ENCODE data around the gene DYNLT2. TPM values are rescaled to one million over a fixed set of nuclear protein-coding genes. Genes with fewer than 3 reads are reported as not detected.

Gene DYNLT2
- total and polyA plus RNA-seq, 2 of the 13 experiments (the other 11 are each of a cell fraction or from before 2014, with no cell fraction given): 2.1 to 4.3 TPM

- no peak for TF ChIP-seq ZUFSP (CRISPR knock-in tag; IDR thresholded peaks at IDR 0.05; ENCODE audit: borderline replicate concordance)
- TF ChIP-seq ZNF512B (CRISPR knock-in tag; IDR thresholded peaks at IDR 0.05; ENCODE audit: borderline replicate concordance): 0 out of 2 replicates have a peak, but pooled peaks have one; percentile 23
- TF ChIP-seq THAP7 (CRISPR knock-in tag; IDR thresholded peaks at IDR 0.05): peak; percentile 95
- TF ChIP-seq DNMT1 (CRISPR knock-in tag; IDR thresholded peaks at IDR 0.05): peak; percentile 97
- peak; percentile 96 for TF ChIP-seq ZNF883 (CRISPR knock-in tag; IDR thresholded peaks at IDR 0.05; ENCODE audit: not compliant biosample characterization)
- TF ChIP-seq ARNTL (CRISPR knock-in tag; IDR thresholded peaks at IDR 0.05): peak; percentile 81
- TF ChIP-seq KDM3A (CRISPR knock-in tag; IDR thresholded peaks at IDR 0.05; ENCODE audit: low read depth): peak; percentile 98
- peak; percentile 97 for TF ChIP-seq ZNF407 (CRISPR knock-in tag; IDR thresholded peaks at IDR 0.05; ENCODE audit: not compliant biosample characterization)
- TF ChIP-seq RAD21 (CRISPR knock-in tag; IDR thresholded peaks at IDR 0.05): peak; percentile 88
- TF ChIP-seq ZNF607 (CRISPR knock-in tag; IDR thresholded peaks at IDR 0.05; ENCODE audit: borderline replicate concordance): peak; percentile 96; the same call in 1 of the 2 replicates
- TF ChIP-seq ZNF713 (CRISPR knock-in tag; IDR thresholded peaks at IDR 0.05): peak; percentile 91
- TF ChIP-seq ZNF34 (CRISPR knock-in tag; IDR thresholded peaks at IDR 0.05; ENCODE audit: borderline replicate concordance): peak; percentile 96; the same call in 1 of the 2 replicates
Observed at GRCh38 chr6:169751242-169752073, at the start of gene DYNLT2, which contains the start of gene ERMARD (continued).

Data from HepG2 (cell line).